Activated CD8-positive, alpha-beta T cell treated with anti-CD3 and anti-CD28 coated beads for 36 hours (primary cell): ENCODE data around the gene FAM83C. TPM values are rescaled to one million over a fixed set of nuclear protein-coding genes. Genes with fewer than 3 reads are reported as not detected.

Experiments used
- ATAC-seq: fragments of 200-7000 bp; cut with Tn5 transposase; one replicate; pipeline ENCODE4 v1.10.0; 2021; ENCODE audit warnings: mild to moderate bottlenecking, moderate library complexity
- CTCF ChIA-PET: fragments of 350-600 bp; sonication (Branson Sonifier 250); formaldehyde crosslinking; loops from one replicate; lab custom pipeline; 2021; ENCODE audit warnings: antibody characterized with exemption; lab: Charles Lee
- POLR2A ChIA-PET: fragments of 350-600 bp; sonication (Branson Sonifier 250); formaldehyde crosslinking; loops from one replicate; lab custom pipeline; 2021; ENCODE audit warnings: antibody characterized with exemption; lab: Charles Lee
- DNase-seq: peaks from one replicate; pipeline ENCODE4 v3.0.0-alpha.2; 2020
- H3K27ac Mint-ChIP-seq: one replicate; pipeline ENCODE4 v1.8.0; 2021; ENCODE audit warnings: mild to moderate bottlenecking, mixed read lengths
- H3K27me3 Mint-ChIP-seq: one replicate; pipeline ENCODE4 v1.8.0; 2021; ENCODE audit warnings: mixed read lengths
- H3K36me3 Mint-ChIP-seq: one replicate; pipeline ENCODE4 v1.8.0; 2021; ENCODE audit warnings: low read depth, mixed read lengths
- H3K4me1 Mint-ChIP-seq: one replicate; pipeline ENCODE4 v1.8.0; 2021; ENCODE audit warnings: low read depth, mixed read lengths
- H3K4me3 Mint-ChIP-seq: one replicate; pipeline ENCODE4 v1.8.0; 2021; ENCODE audit warnings: mild to moderate bottlenecking, moderate library complexity, mixed read lengths
- H3K9me3 Mint-ChIP-seq: one replicate; pipeline ENCODE4 v1.8.0; 2021; ENCODE audit warnings: mixed read lengths
- CTCF ChIP-seq: fragments of 200-600 bp; IDR thresholded peaks from one replicate; pipeline ENCODE4 v1.8.0; 2022; ENCODE audit warnings: antibody characterized with exemption, mild to moderate bottlenecking
- intact Hi-C: fragments of 100-400 bp; cut with micrococcal nuclease; formaldehyde crosslinking; loops from one replicate; pipeline ENCODE4 v1.10.0; 2022
- total RNA-seq, 2 experiments: library from RNA; stranded (reverse); gene quantifications; one replicate each; pipeline ENCODE4 v1.2.3, GENCODE V29; 2021

Gene FAM83C
- total RNA-seq, 2 experiments from 2014 or later = not detected

GRCh38 chr20:35314816-35315631 lies 22.8 kb upstream of the FAM83C start:
- DNase-seq (no peak), ATAC-seq (peak; percentile 19)
- CTCF ChIA-PET = interaction anchor here (1.9 to 6.1 kb wide), 3 partner anchors 10 to 16 kb away, joined by 5 to 37 read pairs (median 22); no protein-coding TSS in a partner anchor
- Mint-ChIP-seq H3K27ac (peak overlapping the region; percentile 51), H3K9me3 (no peaks in the 10 kb centered on the region), H3K4me3 (no peak overlapping the region), H3K36me3 (peaks cover 25% of the 10 kb centered on the region), H3K4me1 (peaks cover 54% of the 10 kb centered on the region), H3K27me3 (no peaks in the 10 kb centered on the region)
- POLR2A ChIA-PET = no interaction called here
- TF ChIP-seq CTCF = no peak
- intact Hi-C loops = no loop called here

- H3K27me3 Mint-ChIP-seq = no peaks in the 10 kb centered on the region
- no peaks in the 10 kb centered on the region for H3K9me3 Mint-ChIP-seq
- H3K4me1 Mint-ChIP-seq = peaks cover 49% of the 10 kb centered on the region
- ATAC-seq = peak; percentile 46
- POLR2A ChIA-PET = no interaction called here
- CTCF ChIA-PET = interaction anchor here (3.4 to 6.0 kb wide), 2 partner anchors 7 to 17 kb away, joined by 22 to 31 read pairs; no protein-coding TSS in a partner anchor
- peak overlapping the region; percentile 49 for H3K27ac Mint-ChIP-seq
- H3K4me3 Mint-ChIP-seq = no peak overlapping the region
- TF ChIP-seq CTCF = no peak
- peak; percentile 39 for DNase-seq
- intact Hi-C loops = no loop called here
- H3K36me3 Mint-ChIP-seq = peaks cover 26% of the 10 kb centered on the region
These were observed 20.1 kb upstream of the FAM83C start for GRCh38 chr20:35312318-35312717.

- ChIA-PET POLR2A (interaction anchor here (1.6 kb wide), 1 partner anchor 13 kb away, joined by 4 read pairs; no protein-coding TSS in a partner anchor), CTCF (interaction anchor here (6.0 kb wide), 1 partner anchor 18 kb away, joined by 31 read pairs; no protein-coding TSS in a partner anchor)
- no peak for DNase-seq
- no peak for ATAC-seq
- intact Hi-C loops = no loop called here
- no peak overlapping the region for H3K4me3 Mint-ChIP-seq
- no peaks in the 10 kb centered on the region for H3K27me3 Mint-ChIP-seq
- H3K9me3 Mint-ChIP-seq = no peaks in the 10 kb centered on the region
- peaks cover 54% of the 10 kb centered on the region for H3K4me1 Mint-ChIP-seq
- TF ChIP-seq CTCF = no peak
- H3K27ac Mint-ChIP-seq = peak overlapping the region; percentile 49
- peaks cover 26% of the 10 kb centered on the region for H3K36me3 Mint-ChIP-seq
These were observed 19.6 kb upstream of the FAM83C start for GRCh38 chr20:35311822-35312221.

- no peaks in the 10 kb centered on the region for H3K27me3 Mint-ChIP-seq
- no peak overlapping the region for H3K4me3 Mint-ChIP-seq
- H3K36me3 Mint-ChIP-seq = peaks cover 26% of the 10 kb centered on the region
- DNase-seq = peak; percentile 88
- ChIA-PET CTCF (interaction anchor here (0.8 to 6.0 kb wide), 3 partner anchors 18 to 153 kb away, joined by 3 to 31 read pairs (median 3); partner anchors contain the start of gene EIF6), POLR2A (interaction anchor here (1.6 kb wide), 1 partner anchor 13 kb away, joined by 4 read pairs; no protein-coding TSS in a partner anchor)
- TF ChIP-seq CTCF = no peak
- no peaks in the 10 kb centered on the region for H3K9me3 Mint-ChIP-seq
- H3K27ac Mint-ChIP-seq = peak overlapping the region; percentile 49
- ATAC-seq = peak; percentile 78
- H3K4me1 Mint-ChIP-seq = peaks cover 58% of the 10 kb centered on the region
- intact Hi-C loops = no loop called here
These were observed 19.2 kb upstream of the FAM83C start for GRCh38 chr20:35311409-35311808.
